RWPE2 (cell line): ENCODE measurements around the gene CD276.

ENCODE experiments used
- ATAC-seq: fragments of 200-7000 bp; cut with Tn5 transposase; 3 replicates; pipeline ENCODE4 v1.9.1; 2021; ENCODE audit warnings: low read depth
- DNase-seq: peaks from one replicate; pipeline ENCODE4 v3.0.0-alpha.2; 2020; ENCODE audit warnings: low spot score
- H3K27ac ChIP-seq: fragments of 450-650 bp; 2 replicates; pipeline ENCODE4 v1.5.1; 2017; ENCODE audit warnings: mild to moderate bottlenecking; ENCODE audit not compliant: poor library complexity, severe bottlenecking
- H3K27me3 ChIP-seq: fragments of 250-450 bp; sonication (Bioruptor Pico); 2 replicates; pipeline ENCODE4 v1.5.1; 2021; ENCODE audit warnings: mild to moderate bottlenecking, moderate library complexity; ENCODE audit not compliant: insufficient read depth, poor library complexity, severe bottlenecking
- H3K36me3 ChIP-seq: fragments of 250-450 bp; sonication (Bioruptor Pico); 2 replicates; pipeline ENCODE4 v1.5.1; 2020; ENCODE audit warnings: low read depth, mild to moderate bottlenecking, moderate library complexity
- H3K4me1 ChIP-seq: fragments of 250-450 bp; sonication (Bioruptor Pico); 2 replicates; pipeline ENCODE4 v1.5.1; 2021; ENCODE audit warnings: mild to moderate bottlenecking, moderate library complexity; ENCODE audit not compliant: insufficient read depth, poor library complexity, severe bottlenecking
- H3K4me3 ChIP-seq: fragments of 250-450 bp; sonication (Bioruptor Pico); 2 replicates; pipeline ENCODE4 v1.5.1; 2021; ENCODE audit warnings: mild to moderate bottlenecking, moderate library complexity; ENCODE audit not compliant: severe bottlenecking
- H3K9me3 ChIP-seq: fragments of 250-450 bp; sonication (Bioruptor Pico); 2 replicates; pipeline ENCODE4 v1.5.1; 2021; ENCODE audit warnings: mild to moderate bottlenecking, moderate library complexity; ENCODE audit not compliant: severe bottlenecking
- TF ChIP-seq, protein P1 (sequence below): fragments of 450-650 bp; IDR thresholded peaks from one replicate; pipeline ENCODE4 v1.5.1; 2017; ENCODE audit warnings: mild to moderate bottlenecking, moderate library complexity; ENCODE audit not compliant: poor library complexity, severe bottlenecking

The CD276 gene

DNA sequence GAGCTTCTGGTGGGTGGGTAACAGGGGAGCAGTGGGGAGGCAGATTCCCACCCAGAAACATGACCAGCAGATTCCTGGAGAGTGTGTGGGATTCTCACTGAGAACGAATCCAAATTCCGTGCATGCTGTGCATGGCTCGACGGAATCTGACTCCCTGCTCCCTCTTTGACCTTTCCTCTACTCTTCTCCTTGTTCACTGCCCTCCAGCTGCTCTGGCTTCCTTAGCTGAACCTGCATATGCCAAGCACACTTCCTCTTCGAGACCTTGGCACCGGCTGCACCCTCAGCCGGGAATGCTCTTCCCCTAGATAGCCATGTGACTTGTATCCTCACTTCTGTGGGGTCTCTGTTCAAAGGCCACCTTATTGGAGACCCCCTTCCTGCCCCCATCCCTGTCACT is 62.7 kb downstream of the CD276 start:
- peaks cover 6% of the 10 kb centered on the region for H3K4me1 ChIP-seq
- no peak for DNase-seq
- no peaks in the 10 kb centered on the region for H3K9me3 ChIP-seq
- ATAC-seq, result no peak
- no peaks in the 10 kb centered on the region for H3K36me3 ChIP-seq
- TF ChIP-seq, protein P1, sequence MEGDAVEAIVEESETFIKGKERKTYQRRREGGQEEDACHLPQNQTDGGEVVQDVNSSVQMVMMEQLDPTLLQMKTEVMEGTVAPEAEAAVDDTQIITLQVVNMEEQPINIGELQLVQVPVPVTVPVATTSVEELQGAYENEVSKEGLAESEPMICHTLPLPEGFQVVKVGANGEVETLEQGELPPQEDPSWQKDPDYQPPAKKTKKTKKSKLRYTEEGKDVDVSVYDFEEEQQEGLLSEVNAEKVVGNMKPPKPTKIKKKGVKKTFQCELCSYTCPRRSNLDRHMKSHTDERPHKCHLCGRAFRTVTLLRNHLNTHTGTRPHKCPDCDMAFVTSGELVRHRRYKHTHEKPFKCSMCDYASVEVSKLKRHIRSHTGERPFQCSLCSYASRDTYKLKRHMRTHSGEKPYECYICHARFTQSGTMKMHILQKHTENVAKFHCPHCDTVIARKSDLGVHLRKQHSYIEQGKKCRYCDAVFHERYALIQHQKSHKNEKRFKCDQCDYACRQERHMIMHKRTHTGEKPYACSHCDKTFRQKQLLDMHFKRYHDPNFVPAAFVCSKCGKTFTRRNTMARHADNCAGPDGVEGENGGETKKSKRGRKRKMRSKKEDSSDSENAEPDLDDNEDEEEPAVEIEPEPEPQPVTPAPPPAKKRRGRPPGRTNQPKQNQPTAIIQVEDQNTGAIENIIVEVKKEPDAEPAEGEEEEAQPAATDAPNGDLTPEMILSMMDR, result no peak
- no peak overlapping the region for H3K4me3 ChIP-seq
- peaks cover 18% of the 10 kb centered on the region for H3K27me3 ChIP-seq
- H3K27ac ChIP-seq, result no peak overlapping the region

DNA sequence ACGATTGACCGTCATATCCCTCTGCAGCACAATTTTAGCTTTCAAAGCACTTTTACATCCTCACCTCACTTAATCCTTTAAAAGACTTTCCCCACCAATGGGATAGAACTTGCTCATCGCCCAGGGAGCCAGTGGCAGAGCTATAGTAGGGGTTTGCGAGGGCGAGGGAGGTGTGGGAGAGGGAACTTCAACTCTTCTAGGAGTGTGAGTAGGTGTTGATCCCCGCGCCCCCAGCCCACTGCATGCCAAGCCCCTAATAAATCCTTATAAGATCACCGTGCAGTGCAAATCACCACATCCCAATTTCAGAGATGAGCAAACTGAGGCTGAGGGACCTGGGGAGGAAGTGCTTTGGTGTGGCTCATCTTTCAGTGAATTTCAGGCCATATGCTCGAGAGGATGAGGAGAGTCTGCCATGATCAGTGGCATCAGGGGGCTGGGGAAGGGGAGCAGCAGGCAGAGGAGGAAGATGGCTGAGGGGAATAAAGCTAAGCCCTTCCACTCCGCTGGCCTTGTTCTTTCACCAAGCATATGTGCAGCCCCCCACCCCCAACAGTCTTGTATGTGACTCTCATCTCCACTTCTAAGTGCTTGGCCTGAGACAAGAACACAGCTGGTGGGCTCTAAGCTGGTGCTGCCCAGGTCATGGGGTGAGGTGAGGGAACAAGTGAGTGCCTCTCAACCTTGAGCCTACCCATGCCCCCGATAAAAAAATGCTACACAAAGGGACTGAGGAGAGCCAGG is 63.8 kb downstream of the CD276 start:
- ATAC-seq (no peak), DNase-seq (no peak)
- Histone ChIP-seq H3K36me3 (no peaks in the 10 kb centered on the region), H3K4me1 (peaks cover 2% of the 10 kb centered on the region), H3K9me3 (no peaks in the 10 kb centered on the region), H3K4me3 (no peak overlapping the region), H3K27ac (no peak overlapping the region), H3K27me3 (peaks cover 26% of the 10 kb centered on the region)
- TF ChIP-seq, protein P1, result no peak

DNA sequence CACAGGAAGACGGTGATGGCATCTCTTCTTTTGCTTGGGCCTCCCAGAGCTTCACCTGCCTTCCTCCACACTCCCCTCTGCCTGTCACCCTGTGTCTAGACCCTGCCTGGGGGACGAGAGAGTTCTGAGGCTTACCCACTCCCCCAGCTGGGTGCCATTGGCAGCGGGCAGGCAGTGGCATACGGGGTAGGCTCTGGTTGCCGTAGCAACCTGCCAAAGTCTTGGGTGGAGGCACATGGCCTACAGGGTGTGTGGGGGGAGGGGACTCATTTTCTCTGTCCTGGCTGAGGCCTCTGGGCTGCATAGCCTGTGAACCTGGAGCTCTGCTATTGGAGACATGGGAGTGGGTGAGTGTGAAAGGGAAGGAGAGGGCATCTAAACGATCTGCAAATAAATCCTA is 64.5 kb downstream of the CD276 start:
- Histone ChIP-seq H3K4me3 (no peak overlapping the region), H3K9me3 (no peaks in the 10 kb centered on the region), H3K36me3 (no peaks in the 10 kb centered on the region), H3K27ac (no peak overlapping the region), H3K27me3 (peaks cover 32% of the 10 kb centered on the region), H3K4me1 (no peaks in the 10 kb centered on the region)
- TF ChIP-seq, protein P1, result no peak
- no peak for ATAC-seq
- no peak for DNase-seq

DNA sequence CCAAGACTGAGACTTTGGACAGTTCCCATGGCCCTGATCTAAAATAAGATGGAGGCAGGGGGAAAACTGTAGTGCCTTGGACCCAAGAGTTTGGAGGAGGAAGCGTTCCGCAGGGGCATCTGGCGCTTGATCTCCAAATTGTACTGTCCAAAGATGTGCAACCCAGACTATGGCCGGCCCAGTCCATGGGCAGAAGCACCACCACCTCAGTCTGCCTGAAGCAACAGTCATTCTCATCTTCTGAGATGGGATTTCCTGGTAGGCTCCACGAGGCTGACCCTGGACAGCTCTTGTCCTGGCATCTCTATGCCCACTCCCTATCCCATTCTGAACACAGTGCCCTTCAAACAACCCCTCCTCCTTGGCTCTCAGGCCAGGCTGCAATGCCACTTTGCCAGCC is 65.3 kb downstream of the CD276 start:
- no peaks in the 10 kb centered on the region for H3K4me1 ChIP-seq
- H3K27me3 ChIP-seq, result peaks cover 37% of the 10 kb centered on the region
- no peaks in the 10 kb centered on the region for H3K9me3 ChIP-seq
- H3K27ac ChIP-seq, result no peak overlapping the region
- no peak for DNase-seq
- H3K36me3 ChIP-seq, result no peaks in the 10 kb centered on the region
- no peak overlapping the region for H3K4me3 ChIP-seq
- TF ChIP-seq, protein P1, result no peak
- no peak for ATAC-seq

DNA sequence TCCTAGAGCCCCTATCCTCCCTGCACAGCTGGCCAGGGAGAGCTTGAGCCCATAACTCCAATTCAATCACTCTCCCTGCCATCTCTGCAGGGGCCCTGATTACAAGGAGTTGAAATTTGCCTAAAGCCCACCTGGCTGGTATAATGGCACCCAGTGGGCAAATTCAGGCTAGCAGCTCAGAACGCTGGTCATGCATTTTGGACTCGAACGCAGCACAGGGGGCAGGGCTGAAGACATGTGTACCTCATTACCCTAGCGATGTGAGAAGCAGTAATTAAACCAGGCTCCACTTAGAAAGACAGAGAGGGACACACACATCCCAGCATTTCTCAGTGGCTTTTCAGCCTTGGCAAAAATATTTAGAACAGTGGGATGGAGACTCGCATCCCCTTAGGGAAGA is 65.8 kb downstream of the CD276 start:
- no peaks in the 10 kb centered on the region for H3K36me3 ChIP-seq
- H3K4me3 ChIP-seq, result no peak overlapping the region
- ATAC-seq, result no peak
- peaks cover 37% of the 10 kb centered on the region for H3K27me3 ChIP-seq
- TF ChIP-seq, protein P1, result no peak
- no peak for DNase-seq
- H3K27ac ChIP-seq, result no peak overlapping the region
- no peaks in the 10 kb centered on the region for H3K9me3 ChIP-seq
- H3K4me1 ChIP-seq, result no peaks in the 10 kb centered on the region
